ENCODE data around the gene AP4S1.

Gene AP4S1

GRCh38 chr14:31021576-31021949 lies 3.9 kb upstream of the AP4S1 start:
- no peak for ATAC-seq (replicated peaks)
- Mint-ChIP-seq H3K36me3 (peaks cover 9 to 27% of the 10 kb centered on the region in 2 donors), H3K4me3 (no peak overlapping the region), H3K4me1 (peaks cover 24 to 28% of the 10 kb centered on the region in 2 donors), H3K9me3 (no peaks in the 10 kb centered on the region), H3K27ac (no peak overlapping the region), H3K27me3 (no peaks in the 10 kb centered on the region)
- no peak for DNase-seq

GRCh38 chr14:31022386-31022785 lies 3.1 kb upstream of the AP4S1 start:
- H3K4me3 Mint-ChIP-seq: no peak overlapping the region
- ATAC-seq (replicated peaks) (no peak), DNase-seq (no peak)
- H3K9me3 Mint-ChIP-seq: no peaks in the 10 kb centered on the region
- H3K27ac Mint-ChIP-seq: no peak overlapping the region
- H3K4me1 Mint-ChIP-seq: peaks cover 29 to 35% of the 10 kb centered on the region in 2 donors
- H3K36me3 Mint-ChIP-seq: peaks cover 9 to 27% of the 10 kb centered on the region in 2 donors
- H3K27me3 Mint-ChIP-seq: no peaks in the 10 kb centered on the region

- H3K9me3 Mint-ChIP-seq: no peaks in the 10 kb centered on the region
- H3K4me1 Mint-ChIP-seq: peaks cover 30 to 40% of the 10 kb centered on the region in 2 donors
- H3K4me3 Mint-ChIP-seq: peak overlapping the region in 1 of 2 donors; percentile 32
- H3K27ac Mint-ChIP-seq: peak overlapping the region; percentile 9
- no peaks in the 10 kb centered on the region for H3K27me3 Mint-ChIP-seq
- ATAC-seq (replicated peaks) (no peak), DNase-seq (no peak)
- peaks cover 9 to 23% of the 10 kb centered on the region in 2 donors for H3K36me3 Mint-ChIP-seq
These were observed 1.4 kb upstream of the AP4S1 start for GRCh38 chr14:31024010-31024480.

- Mint-ChIP-seq H3K4me3 (peak overlapping the region; percentile 96 to 97), H3K4me1 (peaks cover 34 to 47% of the 10 kb centered on the region in 2 donors), H3K27me3 (no peaks in the 10 kb centered on the region), H3K9me3 (no peaks in the 10 kb centered on the region), H3K36me3 (peaks cover 9 to 23% of the 10 kb centered on the region in 2 donors), H3K27ac (peak overlapping the region; percentile 95)
- ATAC-seq (replicated peaks) (no peak), DNase-seq (no peak)
These were observed 677 bp upstream of the AP4S1 start for GRCh38 chr14:31024577-31025366.

- Mint-ChIP-seq H3K4me1 (peaks cover 35 to 50% of the 10 kb centered on the region in 2 donors), H3K36me3 (peaks cover 7 to 15% of the 10 kb centered on the region in 2 donors), H3K27me3 (no peaks in the 10 kb centered on the region), H3K27ac (peak within 1 kb of the TSS; percentile 98), H3K9me3 (no peaks in the 10 kb centered on the region), H3K4me3 (peak within 1 kb of the TSS; percentile 96 to 97)
- no peak for DNase-seq
- peak; percentile 52 to 55 for ATAC-seq (replicated peaks)
These were observed 614 bp downstream of the AP4S1 start, which contains the start of gene STRN3 for GRCh38 chr14:31026077-31026449. STRN3 (minus strand) TSS chr14:31026379; CDS start chr14:31026185, 194 bp downstream.

- H3K27me3 Mint-ChIP-seq: no peaks in the 10 kb centered on the region
- no peaks in the 10 kb centered on the region for H3K9me3 Mint-ChIP-seq
- peak overlapping the region; percentile 98 for H3K27ac Mint-ChIP-seq
- H3K4me3 Mint-ChIP-seq: peak overlapping the region; percentile 96 to 97
- DNase-seq: peak; percentile 95
- peaks cover 36 to 50% of the 10 kb centered on the region in 2 donors for H3K4me1 Mint-ChIP-seq
- peaks cover 2 to 13% of the 10 kb centered on the region in 2 donors for H3K36me3 Mint-ChIP-seq
- ATAC-seq (replicated peaks): peak; percentile 94 to 97
These were observed 1.2 kb downstream of the AP4S1 start for GRCh38 chr14:31026450-31027235.

GRCh38 chr14:31027847-31028246 lies 2.4 kb downstream of the AP4S1 start:
- ATAC-seq (replicated peaks) (no peak), DNase-seq (no peak)
- H3K36me3 Mint-ChIP-seq: peaks cover 2 to 13% of the 10 kb centered on the region in 2 donors
- H3K27me3 Mint-ChIP-seq: no peaks in the 10 kb centered on the region
- no peak overlapping the region for H3K27ac Mint-ChIP-seq
- H3K9me3 Mint-ChIP-seq: no peaks in the 10 kb centered on the region
- H3K4me1 Mint-ChIP-seq: peaks cover 39 to 55% of the 10 kb centered on the region in 2 donors
- no peak overlapping the region for H3K4me3 Mint-ChIP-seq

- Mint-ChIP-seq H3K36me3 (peaks cover 2 to 13% of the 10 kb centered on the region in 2 donors), H3K4me1 (peaks cover 37 to 57% of the 10 kb centered on the region in 2 donors), H3K9me3 (no peaks in the 10 kb centered on the region), H3K27ac (peak overlapping the region; percentile 70), H3K27me3 (no peaks in the 10 kb centered on the region), H3K4me3 (no peak overlapping the region)
- no peak for ATAC-seq (replicated peaks)
- no peak for DNase-seq
These were observed 3.8 kb downstream of the AP4S1 start for GRCh38 chr14:31029016-31029970.

- H3K27ac Mint-ChIP-seq: no peak overlapping the region
These were observed 5.0 kb downstream of the AP4S1 start for GRCh38 chr14:31030469-31030868.

GRCh38 chr14:31036552-31036951 lies 11.1 kb downstream of the AP4S1 start:
- Mint-ChIP-seq H3K27me3 (no peaks in the 10 kb centered on the region), H3K9me3 (no peaks in the 10 kb centered on the region), H3K27ac (peak overlapping the region; percentile 67), H3K36me3 (peaks cover 4 to 11% of the 10 kb centered on the region in 2 donors), H3K4me3 (no peak overlapping the region), H3K4me1 (peaks cover 15 to 24% of the 10 kb centered on the region in 2 donors)
- no peak for DNase-seq
- ATAC-seq (replicated peaks): no peak

More at GRCh38 chr14:31030469-31030868, 5.0 kb downstream of the AP4S1 start:
- no peak for DNase-seq
- Mint-ChIP-seq H3K27me3 (no peaks in the 10 kb centered on the region), H3K4me3 (no peak overlapping the region), H3K9me3 (no peaks in the 10 kb centered on the region), H3K36me3 (peaks cover under 1 to 6% of the 10 kb centered on the region in 2 donors), H3K4me1 (peaks cover 28 to 46% of the 10 kb centered on the region in 2 donors)
- no peak for ATAC-seq (replicated peaks)

- Mint-ChIP-seq H3K4me3 (no peak overlapping the region), H3K9me3 (no peaks in the 10 kb centered on the region), H3K36me3 (peaks cover 4 to 9% of the 10 kb centered on the region in 2 donors), H3K27ac (peak overlapping the region; percentile 59), H3K27me3 (no peaks in the 10 kb centered on the region), H3K4me1 (peaks cover 10 to 17% of the 10 kb centered on the region in 2 donors)
- DNase-seq (no peak), ATAC-seq (replicated peaks) (no peak)
These were observed 12.3 kb downstream of the AP4S1 start for GRCh38 chr14:31037709-31038221.

GRCh38 chr14:31038521-31039166 lies 13.2 kb downstream of the AP4S1 start:
- H3K9me3 Mint-ChIP-seq: no peaks in the 10 kb centered on the region
- ATAC-seq (replicated peaks): no peak
- no peak overlapping the region for H3K4me3 Mint-ChIP-seq
- no peak for DNase-seq
- peaks cover 7 to 9% of the 10 kb centered on the region in 2 donors for H3K36me3 Mint-ChIP-seq
- no peaks in the 10 kb centered on the region for H3K27me3 Mint-ChIP-seq
- H3K27ac Mint-ChIP-seq: no peak overlapping the region
- peaks cover 6 to 8% of the 10 kb centered on the region in 2 donors for H3K4me1 Mint-ChIP-seq

GRCh38 chr14:31042300-31042699 lies 16.9 kb downstream of the AP4S1 start:
- peaks cover 6 to 11% of the 10 kb centered on the region in 2 donors for H3K4me1 Mint-ChIP-seq
- no peaks in the 10 kb centered on the region for H3K9me3 Mint-ChIP-seq
- H3K4me3 Mint-ChIP-seq: no peak overlapping the region
- ATAC-seq (replicated peaks) (no peak), DNase-seq (no peak)
- H3K27me3 Mint-ChIP-seq: no peaks in the 10 kb centered on the region
- no peak overlapping the region for H3K27ac Mint-ChIP-seq
- peaks cover 3 to 5% of the 10 kb centered on the region in 2 donors for H3K36me3 Mint-ChIP-seq
